Stimulated activated naive CD8-positive, alpha-beta T cell treated with anti-CD3 and anti-CD28 coated beads, Interleukin-15, Interleukin-2, amounts not matched to agents 100 U/mL and 50 U/mL, for 24 hours (primary cell): Measurements from ENCODE around the gene MPP3.

ENCODE experiments used
- ATAC-seq: fragments of 150-1000 bp; cut with Tn5 transposase; one replicate; pipeline ENCODE4 v1.10.0; 2021
- DNase-seq: peaks from one replicate; pipeline ENCODE4 v3.0.0; 2021

Gene MPP3

GRCh38 chr17:43832168-43832975, 574 bp downstream of the MPP3 start:
- DNase-seq (peak; percentile 30), ATAC-seq (peak; percentile 34)

- no peak for DNase-seq
These were observed 1.3 kb downstream of the MPP3 start for GRCh38 chr17:43831633-43832032.

GRCh38 chr17:43830510-43831140, 2.3 kb downstream of the MPP3 start:
- peak; percentile 42 for ATAC-seq
- peak; percentile 12 for DNase-seq

More at GRCh38 chr17:43831633-43832032, 1.3 kb downstream of the MPP3 start:
- ATAC-seq = no peak

- ATAC-seq = no peak
- DNase-seq = no peak
These were observed 3.2 kb downstream of the MPP3 start for GRCh38 chr17:43829738-43830137.

GRCh38 chr17:43827596-43827995, 5.3 kb downstream of the MPP3 start:
- ATAC-seq (no peak), DNase-seq (no peak)

- DNase-seq (no peak), ATAC-seq (no peak)
These were observed 6.7 kb downstream of the MPP3 start for GRCh38 chr17:43826206-43826605.

- ATAC-seq (no peak), DNase-seq (no peak)
These were observed 7.4 kb downstream of the MPP3 start for GRCh38 chr17:43825567-43825966.

- ATAC-seq (no peak), DNase-seq (no peak)
These were observed 9.4 kb downstream of the MPP3 start for GRCh38 chr17:43823350-43824084.

- ATAC-seq = no peak
- no peak for DNase-seq
These were observed 10.3 kb downstream of the MPP3 start for GRCh38 chr17:43822570-43823190.

- no peak for ATAC-seq
- no peak for DNase-seq
These were observed 12.2 kb downstream of the MPP3 start for GRCh38 chr17:43820759-43821158.

GRCh38 chr17:43818966-43819365, 14.0 kb downstream of the MPP3 start:
- DNase-seq (no peak), ATAC-seq (no peak)

- DNase-seq (no peak), ATAC-seq (no peak)
These were observed 15.1 kb downstream of the MPP3 start for GRCh38 chr17:43817826-43818225.

- ATAC-seq (no peak), DNase-seq (no peak)
These were observed 16.3 kb downstream of the MPP3 start for GRCh38 chr17:43816336-43817320.

GRCh38 chr17:43814714-43815113, 18.2 kb downstream of the MPP3 start:
- ATAC-seq (no peak), DNase-seq (no peak)

GRCh38 chr17:43814026-43814425, 18.9 kb downstream of the MPP3 start:
- no peak for ATAC-seq
- DNase-seq = no peak

- DNase-seq = no peak
- ATAC-seq = no peak
These were observed 19.6 kb downstream of the MPP3 start for GRCh38 chr17:43813386-43813785.

GRCh38 chr17:43812396-43813265, 20.3 kb downstream of the MPP3 start:
- ATAC-seq (no peak), DNase-seq (no peak)

- DNase-seq (no peak), ATAC-seq (no peak)
These were observed 22.1 kb downstream of the MPP3 start for GRCh38 chr17:43810823-43811222.

- ATAC-seq (no peak), DNase-seq (no peak)
These were observed 22.7 kb downstream of the MPP3 start for GRCh38 chr17:43810226-43810715.

- DNase-seq = no peak
These were observed 23.8 kb downstream of the MPP3 start for GRCh38 chr17:43809121-43809520.

More at GRCh38 chr17:43809121-43809520, 23.8 kb downstream of the MPP3 start:
- ATAC-seq = no peak
